ENCODE results near the gene GRIK3.

GRIK3 gene

DNA sequence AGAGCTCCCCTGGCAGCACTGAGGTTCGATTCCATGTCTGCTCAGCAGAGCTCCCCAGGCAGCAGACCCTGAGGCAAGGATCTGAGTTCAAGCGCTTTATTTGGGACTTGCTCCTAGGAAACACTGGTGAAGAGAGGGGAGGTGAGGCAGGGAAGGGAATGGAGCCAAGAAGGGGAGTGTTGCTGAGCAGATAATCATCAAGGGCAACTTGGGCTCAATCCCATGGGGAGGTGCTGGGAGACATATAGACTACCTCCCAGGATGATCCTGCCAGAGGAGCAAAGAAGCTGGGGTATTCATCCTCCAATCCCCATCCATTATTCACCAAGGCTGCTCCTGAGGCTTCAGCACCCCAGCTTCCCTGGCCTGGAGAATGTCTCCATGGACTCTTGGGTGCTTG is 47.0 kb downstream of the GRIK3 start:
- no peak for TF ChIP-seq EZH2phosphoT487 (IDR thresholded peaks at IDR 0.05; ENCODE audit: borderline replicate concordance, low read length)
- TF ChIP-seq, protein P1, sequence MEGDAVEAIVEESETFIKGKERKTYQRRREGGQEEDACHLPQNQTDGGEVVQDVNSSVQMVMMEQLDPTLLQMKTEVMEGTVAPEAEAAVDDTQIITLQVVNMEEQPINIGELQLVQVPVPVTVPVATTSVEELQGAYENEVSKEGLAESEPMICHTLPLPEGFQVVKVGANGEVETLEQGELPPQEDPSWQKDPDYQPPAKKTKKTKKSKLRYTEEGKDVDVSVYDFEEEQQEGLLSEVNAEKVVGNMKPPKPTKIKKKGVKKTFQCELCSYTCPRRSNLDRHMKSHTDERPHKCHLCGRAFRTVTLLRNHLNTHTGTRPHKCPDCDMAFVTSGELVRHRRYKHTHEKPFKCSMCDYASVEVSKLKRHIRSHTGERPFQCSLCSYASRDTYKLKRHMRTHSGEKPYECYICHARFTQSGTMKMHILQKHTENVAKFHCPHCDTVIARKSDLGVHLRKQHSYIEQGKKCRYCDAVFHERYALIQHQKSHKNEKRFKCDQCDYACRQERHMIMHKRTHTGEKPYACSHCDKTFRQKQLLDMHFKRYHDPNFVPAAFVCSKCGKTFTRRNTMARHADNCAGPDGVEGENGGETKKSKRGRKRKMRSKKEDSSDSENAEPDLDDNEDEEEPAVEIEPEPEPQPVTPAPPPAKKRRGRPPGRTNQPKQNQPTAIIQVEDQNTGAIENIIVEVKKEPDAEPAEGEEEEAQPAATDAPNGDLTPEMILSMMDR (IDR thresholded peaks at IDR 0.05; ENCODE audit: low read depth, low read length, poor library complexity, severe bottlenecking): no peak
- Histone ChIP-seq H3K4me2 (ENCODE audit: low read length) (no peak overlapping the region), H3K36me3 (ENCODE audit: control insufficient read depth, low read length) (no peaks in the 10 kb centered on the region), H3K4me1 (ENCODE audit: control insufficient read depth, low read length) (no peaks in the 10 kb centered on the region), H3K9me3 (ENCODE audit: control insufficient read depth, insufficient read depth, low read length) (no peaks in the 10 kb centered on the region), H3K9me2 (replicated peaks; ENCODE audit: control insufficient read depth, low read length) (no peaks in the 10 kb centered on the region), H3K27ac (ENCODE audit: low read depth, low read length) (no peak overlapping the region), H4K20me1 (ENCODE audit: control insufficient read depth, insufficient read depth, low read depth, low read length) (peaks cover 3% of the 10 kb centered on the region; the same call in 1 of the 2 replicates), H3K4me3 (ENCODE audit: low read length) (no peak overlapping the region), H3K79me2 (ENCODE audit: control insufficient read depth, low read length) (no peaks in the 10 kb centered on the region), H3K27me3 (ENCODE audit: control insufficient read depth, low read length) (peaks cover 2% of the 10 kb centered on the region; the same call in 1 of the 2 replicates), H3F3A (ENCODE audit: control insufficient read depth, insufficient read depth) (no peaks in the 10 kb centered on the region)

DNA sequence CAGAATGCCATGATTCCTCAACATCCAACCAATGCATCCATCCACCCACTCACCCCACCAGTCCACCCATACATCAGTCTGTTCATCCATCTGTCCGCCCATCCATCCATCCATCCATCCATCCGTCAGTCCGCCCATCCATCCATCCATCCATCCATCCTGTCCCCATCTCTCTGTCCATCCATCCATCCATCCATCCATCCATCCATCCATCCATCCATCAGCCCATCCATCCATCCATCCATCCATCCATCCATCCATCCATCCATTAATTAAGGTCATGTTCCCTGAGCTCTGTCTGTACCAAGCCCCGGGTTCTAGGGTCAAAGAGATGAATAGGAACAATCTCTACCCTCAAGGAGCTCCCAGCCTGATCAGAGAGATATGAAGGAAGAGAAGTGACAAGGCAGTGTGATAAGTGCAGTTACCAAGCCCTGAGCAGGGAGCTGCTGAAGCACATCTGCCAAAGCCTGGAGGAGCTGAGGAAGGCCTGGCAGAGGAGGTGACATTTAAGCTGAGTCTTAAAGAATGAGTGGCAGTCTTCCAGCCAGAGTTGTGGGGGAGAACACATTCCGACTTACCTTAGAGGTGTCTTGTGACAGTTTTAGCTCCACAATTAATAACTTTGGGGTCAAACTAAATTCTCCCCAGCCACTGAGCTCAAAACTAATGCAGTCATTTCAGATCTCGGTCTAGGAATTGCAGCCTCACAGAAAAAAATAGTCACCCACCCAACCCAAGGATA is 47.9 kb downstream of the GRIK3 start:
- H3K27me3 ChIP-seq (ENCODE audit: control insufficient read depth, low read length): peaks cover 1% of the 10 kb centered on the region; the same call in 1 of the 2 replicates
- H3K27ac ChIP-seq (ENCODE audit: low read depth, low read length): no peak overlapping the region
- no peaks in the 10 kb centered on the region for H3K79me2 ChIP-seq (ENCODE audit: control insufficient read depth, low read length)
- TF ChIP-seq EZH2phosphoT487 (IDR thresholded peaks at IDR 0.05; ENCODE audit: borderline replicate concordance, low read length): no peak
- TF ChIP-seq, protein P1 (IDR thresholded peaks at IDR 0.05; ENCODE audit: low read depth, low read length, poor library complexity, severe bottlenecking): no peak
- no peaks in the 10 kb centered on the region for H3K36me3 ChIP-seq (ENCODE audit: control insufficient read depth, low read length)
- no peaks in the 10 kb centered on the region for H3K4me1 ChIP-seq (ENCODE audit: control insufficient read depth, low read length)
- H4K20me1 ChIP-seq (ENCODE audit: control insufficient read depth, insufficient read depth, low read depth, low read length): peaks cover 3% of the 10 kb centered on the region; the same call in 1 of the 2 replicates
- H3K4me2 ChIP-seq (ENCODE audit: low read length): no peak overlapping the region
- no peaks in the 10 kb centered on the region for H3K9me3 ChIP-seq (ENCODE audit: control insufficient read depth, insufficient read depth, low read length)
- no peaks in the 10 kb centered on the region for H3K9me2 ChIP-seq (replicated peaks; ENCODE audit: control insufficient read depth, low read length)
- no peak overlapping the region for H3K4me3 ChIP-seq (ENCODE audit: low read length)
- no peaks in the 10 kb centered on the region for H3F3A ChIP-seq (ENCODE audit: control insufficient read depth, insufficient read depth)

DNA sequence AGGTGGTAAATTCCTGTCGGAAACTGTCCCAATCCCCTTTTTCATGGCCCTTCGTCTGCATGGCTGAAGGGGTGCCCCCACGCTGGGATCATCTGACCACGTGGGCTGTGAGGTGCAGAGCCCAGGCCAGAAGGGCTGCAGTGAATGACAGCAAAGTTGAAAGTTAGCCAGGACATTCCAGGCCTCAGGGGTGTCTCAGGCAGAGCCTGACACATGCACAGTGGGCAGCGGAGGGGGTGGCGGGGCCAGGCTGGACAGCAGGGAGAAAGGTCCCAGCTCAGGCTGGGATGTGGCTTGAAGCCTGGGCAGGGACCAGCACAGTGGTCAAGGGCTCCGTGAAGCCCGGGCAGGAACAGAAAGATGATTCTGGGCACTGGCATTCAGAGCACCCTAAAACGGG is 49.6 kb downstream of the GRIK3 start:
- no peaks in the 10 kb centered on the region for H3K9me2 ChIP-seq (replicated peaks; ENCODE audit: control insufficient read depth, low read length)

More for the DNA sequence above, 49.6 kb downstream of the GRIK3 start:
- Histone ChIP-seq H3K79me2 (ENCODE audit: control insufficient read depth, low read length) (no peaks in the 10 kb centered on the region), H3K27ac (ENCODE audit: low read depth, low read length) (no peak overlapping the region), H3K27me3 (ENCODE audit: control insufficient read depth, low read length) (peaks cover under 1% of the 10 kb centered on the region; the same call in 1 of the 2 replicates), H3K4me3 (ENCODE audit: low read length) (no peak overlapping the region), H3K4me1 (ENCODE audit: control insufficient read depth, low read length) (no peaks in the 10 kb centered on the region), H3K9me3 (ENCODE audit: control insufficient read depth, insufficient read depth, low read length) (no peaks in the 10 kb centered on the region), H3F3A (ENCODE audit: control insufficient read depth, insufficient read depth) (no peaks in the 10 kb centered on the region), H4K20me1 (ENCODE audit: control insufficient read depth, insufficient read depth, low read depth, low read length) (peaks cover 3% of the 10 kb centered on the region; the same call in 1 of the 2 replicates), H3K4me2 (ENCODE audit: low read length) (no peak overlapping the region), H3K36me3 (ENCODE audit: control insufficient read depth, low read length) (no peaks in the 10 kb centered on the region)
- TF ChIP-seq, protein P1 (IDR thresholded peaks at IDR 0.05; ENCODE audit: low read depth, low read length, poor library complexity, severe bottlenecking): no peak
- no peak for TF ChIP-seq EZH2phosphoT487 (IDR thresholded peaks at IDR 0.05; ENCODE audit: borderline replicate concordance, low read length)

Data from DOHH2 (cell line).